KMS-11 (cell line): ENCODE measurements around the gene RASIP1.
"Not testable (repeated sequence)": the region's sequence is repeated elsewhere in the genome, so short reads cannot be mapped to it uniquely, and the experiment has no call there.

ENCODE experiments used
- H2AFZ ChIP-seq: fragments of 200-600 bp; sonication (generic); 2 replicates; pipeline ENCODE4 v1.6.1; 2016; ENCODE audit warnings: antibody characterized with exemption, mixed run types, low read depth
- H3K27ac ChIP-seq: fragments of 200-600 bp; sonication (generic); 2 replicates; pipeline ENCODE4 v1.6.1; 2016; ENCODE audit warnings: mild to moderate bottlenecking, mixed run types
- H3K27me3 ChIP-seq: fragments of 200-600 bp; sonication (generic); 2 replicates; pipeline ENCODE4 v1.6.1; 2017; ENCODE audit warnings: mild to moderate bottlenecking, low read depth, mixed run types, moderate library complexity; ENCODE audit not compliant: insufficient read depth
- H3K36me3 ChIP-seq: fragments of 200-600 bp; sonication (generic); 2 replicates; pipeline ENCODE4 v1.6.1; 2017; ENCODE audit warnings: mild to moderate bottlenecking, mixed run types; ENCODE audit not compliant: insufficient read depth
- H3K4me1 ChIP-seq: fragments of 200-600 bp; sonication (generic); 2 replicates; pipeline ENCODE4 v1.6.1; 2016; ENCODE audit warnings: mild to moderate bottlenecking, low read depth, mixed run types; ENCODE audit not compliant: poor library complexity, severe bottlenecking
- H3K4me2 ChIP-seq: fragments of 200-600 bp; sonication (generic); 2 replicates; pipeline ENCODE4 v1.7.0; 2016; ENCODE audit warnings: mild to moderate bottlenecking, mixed run types
- H3K4me3 ChIP-seq: fragments of 200-600 bp; sonication (generic); IDR thresholded peaks from 2 replicates; pipeline ENCODE4 v1.6.1; 2017; ENCODE audit warnings: low read depth, low read length, mixed read lengths; ENCODE audit not compliant: insufficient read depth
- H3K79me2 ChIP-seq: fragments of 200-600 bp; sonication (generic); 2 replicates; pipeline ENCODE4 v1.6.1; 2016; ENCODE audit warnings: low read depth, mixed run types; ENCODE audit not compliant: insufficient read depth
- H3K9ac ChIP-seq: fragments of 200-600 bp; sonication (generic); 2 replicates; pipeline ENCODE4 v1.6.1; 2016; ENCODE audit warnings: mild to moderate bottlenecking, mixed run types
- H4K20me1 ChIP-seq: fragments of 200-600 bp; sonication (generic); 2 replicates; pipeline ENCODE4 v1.6.1; 2016; ENCODE audit warnings: mild to moderate bottlenecking, mixed run types; ENCODE audit not compliant: insufficient read depth
- TF ChIP-seq, protein P1 (sequence below): fragments of 200-600 bp; sonication (generic); conservative IDR thresholded peaks from 2 replicates; pipeline ENCODE4 v1.6.1; 2017; ENCODE audit warnings: low read depth, mild to moderate bottlenecking, antibody characterized with exemption, low read length, moderate library complexity, mixed read lengths

RASIP1 gene

DNA sequence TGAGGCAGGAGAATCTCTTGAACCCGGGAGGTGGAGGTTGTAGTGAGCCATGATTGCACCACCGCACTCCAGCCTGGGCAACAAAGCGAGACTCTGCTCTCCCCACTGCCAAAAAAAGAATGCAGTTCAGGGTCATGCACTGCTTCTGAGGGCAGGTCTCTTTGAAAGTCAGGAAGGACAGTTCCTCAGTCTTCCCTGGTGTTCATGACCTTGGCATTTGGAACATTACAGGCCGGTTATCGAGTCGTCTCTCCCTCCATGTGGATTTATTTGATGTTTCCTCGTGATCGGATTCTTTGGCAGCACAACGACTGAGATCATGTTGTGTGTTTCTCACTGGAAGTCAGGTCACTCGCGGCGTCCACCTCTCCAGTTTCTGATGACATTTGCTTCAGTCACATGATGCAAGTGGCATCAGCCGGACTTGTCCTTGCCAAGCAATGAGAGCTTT is 32.1 kb upstream of the RASIP1 start:
- H4K20me1 ChIP-seq = no peaks in the 10 kb centered on the region
- H3K79me2 ChIP-seq = no peaks in the 10 kb centered on the region
- no peak overlapping the region for H3K9ac ChIP-seq
- no peak overlapping the region for H2AFZ ChIP-seq
- no peak overlapping the region for H3K4me2 ChIP-seq
- H3K27me3 ChIP-seq = peaks cover 77% of the 10 kb centered on the region
- no peaks in the 10 kb centered on the region for H3K4me1 ChIP-seq
- TF ChIP-seq, protein P1, sequence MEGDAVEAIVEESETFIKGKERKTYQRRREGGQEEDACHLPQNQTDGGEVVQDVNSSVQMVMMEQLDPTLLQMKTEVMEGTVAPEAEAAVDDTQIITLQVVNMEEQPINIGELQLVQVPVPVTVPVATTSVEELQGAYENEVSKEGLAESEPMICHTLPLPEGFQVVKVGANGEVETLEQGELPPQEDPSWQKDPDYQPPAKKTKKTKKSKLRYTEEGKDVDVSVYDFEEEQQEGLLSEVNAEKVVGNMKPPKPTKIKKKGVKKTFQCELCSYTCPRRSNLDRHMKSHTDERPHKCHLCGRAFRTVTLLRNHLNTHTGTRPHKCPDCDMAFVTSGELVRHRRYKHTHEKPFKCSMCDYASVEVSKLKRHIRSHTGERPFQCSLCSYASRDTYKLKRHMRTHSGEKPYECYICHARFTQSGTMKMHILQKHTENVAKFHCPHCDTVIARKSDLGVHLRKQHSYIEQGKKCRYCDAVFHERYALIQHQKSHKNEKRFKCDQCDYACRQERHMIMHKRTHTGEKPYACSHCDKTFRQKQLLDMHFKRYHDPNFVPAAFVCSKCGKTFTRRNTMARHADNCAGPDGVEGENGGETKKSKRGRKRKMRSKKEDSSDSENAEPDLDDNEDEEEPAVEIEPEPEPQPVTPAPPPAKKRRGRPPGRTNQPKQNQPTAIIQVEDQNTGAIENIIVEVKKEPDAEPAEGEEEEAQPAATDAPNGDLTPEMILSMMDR = no peak
- no peak overlapping the region for H3K4me3 ChIP-seq
- H3K27ac ChIP-seq = no peak overlapping the region
- H3K36me3 ChIP-seq = no peaks in the 10 kb centered on the region

DNA sequence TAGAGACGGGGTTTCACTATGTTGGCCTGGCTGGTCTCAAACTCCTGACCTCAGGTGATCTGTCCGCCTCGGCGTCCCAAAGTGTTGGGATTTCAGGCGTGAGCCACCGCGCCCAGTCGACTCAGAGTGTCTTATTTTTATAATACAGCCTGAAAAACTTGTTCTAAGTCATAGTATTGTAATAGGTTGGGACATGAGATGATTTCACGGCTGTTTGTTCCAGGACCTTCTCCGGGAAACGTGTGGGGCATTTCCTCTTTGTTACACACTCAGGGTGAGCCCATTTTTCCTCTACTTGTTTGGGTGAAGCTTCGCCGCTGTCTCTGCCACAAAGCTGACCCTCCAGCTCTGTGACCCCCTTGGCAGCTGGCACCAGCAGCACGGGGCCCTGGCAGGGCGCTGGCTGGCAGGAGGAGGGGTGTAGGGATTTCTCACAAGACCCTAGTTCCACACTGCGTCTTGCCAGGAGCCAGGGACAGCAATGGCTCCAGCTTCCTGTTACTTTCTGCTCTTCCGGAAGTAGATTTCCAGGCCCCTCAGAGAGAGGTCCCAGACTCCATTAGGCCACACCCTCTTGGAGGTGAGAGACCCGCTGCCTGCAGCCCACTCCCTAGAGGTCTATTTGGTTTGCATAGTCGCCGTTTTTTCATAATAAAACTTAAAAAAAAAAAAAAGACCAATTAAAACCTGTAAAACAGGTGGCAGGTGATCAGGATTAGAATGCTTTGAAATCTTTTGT is 30.5 kb upstream of the RASIP1 start:
- peaks cover 80% of the 10 kb centered on the region for H3K27me3 ChIP-seq
- H3K27ac ChIP-seq = no peak overlapping the region
- H3K4me1 ChIP-seq = no peaks in the 10 kb centered on the region
- H4K20me1 ChIP-seq = no peaks in the 10 kb centered on the region
- TF ChIP-seq, protein P1 = no peak
- H3K36me3 ChIP-seq = no peaks in the 10 kb centered on the region
- H3K9ac ChIP-seq = no peak overlapping the region
- no peak overlapping the region for H2AFZ ChIP-seq
- no peaks in the 10 kb centered on the region for H3K79me2 ChIP-seq
- no peak overlapping the region for H3K4me2 ChIP-seq
- no peak overlapping the region for H3K4me3 ChIP-seq

DNA sequence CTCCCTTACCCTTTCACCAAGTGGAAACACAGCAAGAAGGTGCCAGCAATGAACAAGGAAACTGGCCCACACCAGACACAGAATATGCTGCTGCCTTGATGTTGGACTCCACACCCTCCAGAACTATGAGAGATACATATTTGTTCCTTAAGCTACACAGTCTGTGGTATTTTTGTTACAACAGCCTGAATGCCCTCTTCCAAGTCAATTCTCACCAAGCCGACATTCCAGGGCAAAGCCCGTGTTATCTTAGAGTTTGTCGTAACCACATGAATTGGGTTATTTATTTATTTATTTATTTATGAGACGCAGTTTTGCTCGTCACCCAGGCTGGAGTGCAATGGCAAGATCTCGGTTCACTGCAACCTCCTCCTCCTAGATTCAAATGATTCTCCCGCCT is 29.9 kb upstream of the RASIP1 start:
- no peak overlapping the region for H3K27ac ChIP-seq
- no peak overlapping the region for H3K4me2 ChIP-seq
- no peak overlapping the region for H3K4me3 ChIP-seq
- H3K36me3 ChIP-seq = no peaks in the 10 kb centered on the region
- H3K79me2 ChIP-seq = no peaks in the 10 kb centered on the region
- no peaks in the 10 kb centered on the region for H4K20me1 ChIP-seq
- TF ChIP-seq, protein P1 = no peak
- no peak overlapping the region for H3K9ac ChIP-seq
- H3K27me3 ChIP-seq = peaks cover 80% of the 10 kb centered on the region
- no peak overlapping the region for H2AFZ ChIP-seq
- H3K4me1 ChIP-seq = no peaks in the 10 kb centered on the region

DNA sequence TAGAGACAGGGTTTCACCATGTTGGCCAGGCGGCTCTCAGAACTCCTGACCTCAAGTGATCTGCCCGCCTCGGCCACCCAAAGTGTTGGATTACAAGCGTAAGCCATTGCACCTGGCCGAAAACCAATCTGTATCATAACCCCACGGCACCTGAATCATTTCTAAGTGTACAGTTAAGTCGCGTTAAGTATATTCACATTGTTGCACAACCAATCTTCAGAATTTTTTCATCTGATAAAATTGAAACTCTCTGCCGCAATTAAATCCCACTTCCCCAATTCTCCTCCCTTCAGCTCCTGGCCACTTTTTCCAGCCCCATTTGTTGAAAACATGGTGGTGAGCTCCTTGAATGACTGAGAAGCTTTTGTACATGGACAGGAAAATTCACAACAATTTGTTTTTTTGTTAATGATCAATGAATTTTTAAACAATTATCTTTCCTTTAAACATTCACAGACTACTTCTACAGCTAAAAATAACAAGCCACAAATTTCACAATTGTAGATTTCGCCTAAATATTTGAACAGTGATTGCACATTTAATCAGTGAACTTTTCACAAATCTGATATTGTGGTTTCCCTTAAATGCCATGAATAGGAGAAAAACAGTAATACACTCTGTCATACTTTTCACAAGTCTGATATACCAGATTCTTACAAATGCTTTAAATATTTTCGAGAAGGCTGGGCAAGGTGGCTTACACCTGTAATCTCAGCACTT is 28.7 kb upstream of the RASIP1 start:
- Histone ChIP-seq H3K9ac (no peak overlapping the region), H3K4me1 (no peaks in the 10 kb centered on the region), H3K27ac (no peak overlapping the region), H3K4me3 (no peak overlapping the region), H3K79me2 (no peaks in the 10 kb centered on the region), H3K27me3 (peaks cover 91% of the 10 kb centered on the region), H4K20me1 (no peaks in the 10 kb centered on the region), H3K4me2 (no peak overlapping the region), H2AFZ (no peak overlapping the region), H3K36me3 (no peaks in the 10 kb centered on the region)
- TF ChIP-seq, protein P1 = no peak

DNA sequence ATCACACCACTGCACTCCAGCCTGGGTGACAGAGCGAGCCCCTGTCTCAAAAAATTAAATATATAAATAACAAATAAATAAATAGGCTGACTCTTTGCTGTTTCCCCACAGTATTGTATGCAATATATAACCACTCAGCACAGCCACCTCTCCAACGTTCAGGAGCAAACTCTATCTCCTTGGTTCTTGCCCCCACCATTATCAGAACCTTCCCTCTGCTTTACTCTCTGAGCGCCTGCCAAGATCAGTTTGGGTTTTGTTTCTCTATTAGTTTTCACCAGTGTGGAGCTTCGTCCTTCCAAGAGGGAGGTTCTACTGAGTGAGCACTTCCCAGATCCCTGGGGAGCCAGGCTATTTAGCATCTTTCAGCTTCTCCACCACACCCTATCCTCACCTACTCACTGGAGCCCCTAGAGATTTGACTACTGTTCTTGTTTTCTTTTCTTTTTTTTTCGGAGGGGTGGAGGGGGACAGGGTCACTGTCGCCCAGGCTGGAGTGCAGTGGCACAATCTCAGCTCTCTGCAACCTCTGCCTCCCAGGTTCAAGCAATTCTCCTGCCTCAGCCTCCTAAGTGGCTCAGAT is 27.9 kb upstream of the RASIP1 start:
- not testable (repeated sequence) for H3K36me3 ChIP-seq, H2AFZ ChIP-seq, H3K9ac ChIP-seq, H3K4me1 ChIP-seq, H3K4me3 ChIP-seq, H4K20me1 ChIP-seq, H3K4me2 ChIP-seq, H3K27ac ChIP-seq, H3K79me2 ChIP-seq
- H3K27me3 ChIP-seq = peaks cover 92% of the 10 kb centered on the region

DNA sequence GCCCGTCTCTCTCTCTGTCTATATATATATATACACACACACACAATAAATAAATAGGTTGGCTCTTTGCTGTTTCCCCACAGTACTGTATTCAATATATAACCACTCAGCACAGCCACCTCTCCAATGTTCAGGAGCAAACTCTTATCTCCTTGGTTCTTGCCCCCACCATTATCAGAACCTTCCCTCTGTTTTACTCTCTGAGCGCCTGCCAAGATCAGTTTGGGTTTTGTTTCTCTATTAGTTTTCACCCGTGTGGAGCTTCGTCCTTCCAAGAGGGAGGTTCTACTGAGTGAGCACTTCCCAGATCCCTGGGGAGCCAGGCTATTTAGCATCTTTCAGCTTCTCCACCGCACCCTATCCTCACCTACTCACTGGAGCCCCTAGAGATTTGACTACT is 25.4 kb upstream of the RASIP1 start:
- H4K20me1 ChIP-seq, H3K4me2 ChIP-seq, H3K36me3 ChIP-seq, H3K4me3 ChIP-seq, H3K9ac ChIP-seq, H3K79me2 ChIP-seq, H3K27ac ChIP-seq, H2AFZ ChIP-seq, H3K4me1 ChIP-seq: not testable (repeated sequence)
- H3K27me3 ChIP-seq = peaks cover 94% of the 10 kb centered on the region
